GM20000 (cell line): ENCODE results near the gene DMTF1.

ENCODE experiments used
- DNase-seq: peaks from one replicate; pipeline ENCODE4 v3.0.0; 2012; ENCODE audit warnings: low spot score
- TF ChIP-seq, protein P1 (sequence below): IDR thresholded peaks from 2 replicates; pipeline ENCODE4 v1.5.1; 2012; ENCODE audit warnings: mild to moderate bottlenecking, control low read depth; ENCODE audit errors: extremely low read depth, missing control alignments

Gene DMTF1

DNA sequence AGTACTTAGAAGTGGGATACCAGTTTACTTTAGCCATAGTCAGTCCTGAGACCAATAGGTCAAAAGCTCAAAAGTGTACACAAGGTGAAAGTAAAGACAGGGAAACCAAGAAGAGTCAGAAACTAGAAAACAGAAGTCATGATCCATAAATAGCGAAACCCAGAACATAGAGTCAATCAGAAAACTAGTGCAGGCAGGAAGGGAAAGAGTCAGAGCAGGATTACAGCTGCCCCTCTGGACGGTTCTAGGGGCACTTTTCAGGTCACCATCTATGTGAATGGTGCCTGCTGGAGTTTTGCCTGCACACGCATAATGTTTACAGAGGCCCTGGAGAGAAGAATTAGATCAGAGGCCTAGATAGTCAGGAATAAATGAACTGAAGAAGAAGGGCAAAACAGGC, 22.4 kb upstream of the DMTF1 start:
- DNase-seq: peak; percentile 29
- TF ChIP-seq, protein P1, sequence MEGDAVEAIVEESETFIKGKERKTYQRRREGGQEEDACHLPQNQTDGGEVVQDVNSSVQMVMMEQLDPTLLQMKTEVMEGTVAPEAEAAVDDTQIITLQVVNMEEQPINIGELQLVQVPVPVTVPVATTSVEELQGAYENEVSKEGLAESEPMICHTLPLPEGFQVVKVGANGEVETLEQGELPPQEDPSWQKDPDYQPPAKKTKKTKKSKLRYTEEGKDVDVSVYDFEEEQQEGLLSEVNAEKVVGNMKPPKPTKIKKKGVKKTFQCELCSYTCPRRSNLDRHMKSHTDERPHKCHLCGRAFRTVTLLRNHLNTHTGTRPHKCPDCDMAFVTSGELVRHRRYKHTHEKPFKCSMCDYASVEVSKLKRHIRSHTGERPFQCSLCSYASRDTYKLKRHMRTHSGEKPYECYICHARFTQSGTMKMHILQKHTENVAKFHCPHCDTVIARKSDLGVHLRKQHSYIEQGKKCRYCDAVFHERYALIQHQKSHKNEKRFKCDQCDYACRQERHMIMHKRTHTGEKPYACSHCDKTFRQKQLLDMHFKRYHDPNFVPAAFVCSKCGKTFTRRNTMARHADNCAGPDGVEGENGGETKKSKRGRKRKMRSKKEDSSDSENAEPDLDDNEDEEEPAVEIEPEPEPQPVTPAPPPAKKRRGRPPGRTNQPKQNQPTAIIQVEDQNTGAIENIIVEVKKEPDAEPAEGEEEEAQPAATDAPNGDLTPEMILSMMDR: no peak

DNA sequence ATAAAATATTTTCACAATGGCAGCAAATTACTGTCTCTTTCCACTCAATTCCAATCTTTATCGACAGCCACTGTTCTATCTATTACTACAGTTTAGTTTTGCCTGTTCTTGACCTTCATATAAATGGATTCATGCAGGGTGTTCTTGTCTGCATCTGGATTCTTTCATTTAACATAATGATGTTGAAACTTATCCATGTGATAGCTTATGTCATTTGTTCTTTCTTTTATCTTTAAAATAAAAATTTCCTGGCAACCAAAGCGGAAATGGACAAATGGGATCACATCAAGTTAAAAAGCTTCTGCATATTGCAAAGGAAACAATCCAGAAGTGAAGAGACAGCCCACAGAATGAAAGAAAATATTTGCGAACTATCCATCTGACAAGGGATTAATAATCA, 20.5 kb upstream of the DMTF1 start:
- TF ChIP-seq, protein P1: no peak
- DNase-seq: no peak

DNA sequence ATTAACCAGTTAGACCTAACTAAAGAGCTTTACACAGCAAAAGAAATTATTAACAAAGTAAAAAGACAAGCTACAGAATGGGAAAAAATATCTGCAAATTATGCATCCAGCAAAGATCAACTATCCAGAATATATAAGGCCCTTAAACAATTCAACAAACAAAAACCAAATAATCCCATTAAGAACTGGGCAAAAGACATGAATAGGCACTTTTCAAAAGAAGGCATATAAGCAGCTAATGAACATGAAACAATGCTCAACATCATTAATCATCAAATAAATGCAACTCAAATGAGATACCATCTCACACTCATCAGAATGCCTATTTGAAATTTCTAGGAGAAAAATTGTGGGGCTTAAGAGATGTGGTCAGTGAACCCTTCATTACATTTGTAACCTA, 15.0 kb upstream of the DMTF1 start:
- no peak for DNase-seq
- TF ChIP-seq, protein P1: no peak

DNA sequence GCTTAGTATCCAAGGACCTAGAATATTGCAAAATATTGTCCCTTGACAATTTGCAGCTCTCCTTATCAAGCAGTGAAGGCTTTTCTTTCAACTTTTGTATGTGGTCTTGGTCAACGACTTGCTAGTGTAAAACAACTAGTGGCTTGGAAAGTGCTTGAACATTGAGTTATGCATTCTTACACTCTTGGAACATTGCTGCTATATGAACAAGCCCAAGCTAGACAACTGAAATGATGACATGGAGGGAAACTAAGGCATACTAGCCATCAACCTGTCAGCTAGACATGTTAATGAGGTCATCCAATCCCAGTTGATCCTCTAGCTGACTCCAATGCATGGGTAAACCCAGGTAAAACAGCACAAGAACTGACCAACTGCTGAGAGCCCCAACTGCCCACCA, 12.7 kb upstream of the DMTF1 start:
- TF ChIP-seq, protein P1: no peak
- no peak for DNase-seq

DNA sequence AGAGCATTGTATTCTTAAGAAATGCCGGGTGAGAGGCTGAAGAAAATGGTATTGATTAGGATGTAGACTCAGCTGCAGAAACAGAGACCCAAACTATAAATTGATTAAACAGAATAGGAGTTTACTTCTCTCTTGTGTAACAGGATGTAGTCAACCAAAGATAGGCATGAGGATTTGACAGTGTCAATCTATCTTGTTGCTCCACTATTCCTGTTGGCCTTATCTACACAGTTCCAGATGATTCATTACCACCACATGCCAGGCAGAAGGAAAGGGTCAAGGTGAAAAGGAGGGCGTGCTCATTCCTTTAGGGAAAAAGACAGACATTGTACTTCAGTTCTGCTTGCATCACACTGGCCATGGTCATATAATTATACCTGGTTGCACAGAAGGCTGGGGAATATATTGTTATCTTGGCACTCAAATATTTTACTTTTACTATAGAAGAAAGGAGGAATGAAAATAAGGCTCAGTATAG, 11.9 kb upstream of the DMTF1 start:
- TF ChIP-seq, protein P1: no peak
- DNase-seq: no peak

DNA sequence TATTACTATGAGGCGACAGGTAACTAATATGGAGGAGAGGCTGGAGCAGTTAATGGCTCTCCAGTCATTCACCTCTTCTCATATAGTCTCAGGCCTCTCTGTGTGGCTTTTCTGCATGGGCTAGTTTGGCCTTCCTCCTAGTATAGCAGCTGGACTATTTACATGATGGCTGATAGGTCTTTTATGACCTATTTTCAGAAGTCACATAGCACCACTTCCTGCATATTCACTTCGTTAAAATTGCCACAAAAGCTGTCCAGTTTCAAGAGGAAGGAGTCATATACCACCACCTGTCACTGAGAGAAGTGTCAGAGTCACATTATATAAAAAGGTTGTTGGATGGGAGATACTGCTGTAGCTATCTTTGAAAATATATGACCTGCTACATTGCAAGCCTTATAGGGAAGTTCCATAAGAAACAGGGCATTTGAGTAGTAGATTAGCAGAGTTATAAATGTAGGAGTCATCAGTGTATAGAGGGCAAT, 8.0 kb upstream of the DMTF1 start:
- DNase-seq: peak; percentile 60
- TF ChIP-seq, protein P1: no peak

DNA sequence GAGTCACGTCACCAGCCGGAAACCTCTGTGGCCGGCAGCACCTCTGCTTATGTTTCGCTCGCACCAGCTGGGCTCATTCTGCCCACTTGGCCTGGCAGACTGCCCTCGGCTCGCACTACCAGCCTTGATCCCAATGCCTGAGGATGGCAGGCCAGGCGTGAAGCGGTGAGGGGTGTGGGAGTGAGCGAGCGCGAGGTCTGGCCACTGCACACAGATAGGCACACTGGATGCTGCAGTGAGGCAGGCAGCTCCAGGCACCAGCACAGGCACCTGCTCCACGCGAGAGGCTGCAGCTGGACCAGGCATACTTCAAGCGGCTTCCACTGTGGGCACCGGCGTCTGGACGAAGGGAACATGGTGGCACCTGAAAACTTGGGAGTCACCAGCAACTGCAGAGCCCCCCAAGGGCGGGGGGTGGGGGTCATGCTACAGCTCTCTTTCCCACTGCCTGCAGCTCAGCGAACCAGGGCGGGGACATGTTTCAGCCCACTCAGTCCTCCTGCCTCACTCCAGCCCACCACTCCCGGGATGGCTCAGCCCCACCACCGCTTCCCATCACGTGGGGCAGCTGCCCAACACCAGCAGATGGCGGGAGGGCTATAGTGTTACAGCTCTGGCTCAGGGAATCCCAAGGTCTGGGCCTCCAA, 5.4 kb upstream of the DMTF1 start:
- DNase-seq: no peak
- TF ChIP-seq, protein P1: no peak
